Fibroblast of the aortic adventitia (primary cell): ENCODE measurements around the gene ANKRD11. TPM values are rescaled to one million over a fixed set of nuclear protein-coding genes. Genes with fewer than 3 reads are reported as not detected.

ENCODE experiments used
- DNase-seq: peaks from one replicate; pipeline ENCODE4 v3.0.0-alpha.2; 2010; ENCODE audit warnings: low read depth
- H3K4me3 ChIP-seq: 2 replicates; pipeline ENCODE4 v1.5.1; 2011; ENCODE audit warnings: low read depth, mild to moderate bottlenecking, control low read depth, low read length, moderate library complexity
- CTCF ChIP-seq: IDR thresholded peaks from 2 replicates; pipeline ENCODE4 v1.5.1; 2011; ENCODE audit warnings: mild to moderate bottlenecking, low read length, control low read depth, inconsistent platforms; ENCODE audit not compliant: insufficient read depth
- total RNA-seq: library from RNA; depleted of rRNA; stranded (reverse); fragments of >200 nt; gene quantifications from 2 replicates; pipeline ENCODE4 v1.2.3, GENCODE V29; 2012; ENCODE audit warnings: low replicate concordance

The ANKRD11 gene
- total RNA-seq, 1 donor = 78.9 TPM

- H3K4me3 ChIP-seq = no peak overlapping the region
- DNase-seq = peak; percentile 64
- peak; percentile 93 for TF ChIP-seq CTCF
Observed at GRCh38 chr16:89289428-89290395, 200.6 kb downstream of the ANKRD11 start.

- no peak overlapping the region for H3K4me3 ChIP-seq
- DNase-seq = no peak
- no peak for TF ChIP-seq CTCF
Observed at GRCh38 chr16:89288966-89289365, 201.4 kb downstream of the ANKRD11 start.

- DNase-seq = no peak
- TF ChIP-seq CTCF = no peak
- no peak overlapping the region for H3K4me3 ChIP-seq
Observed at GRCh38 chr16:89288577-89288844, 201.8 kb downstream of the ANKRD11 start.

- DNase-seq = no peak
- TF ChIP-seq CTCF = no peak
Observed at GRCh38 chr16:89287777-89288576, 202.4 kb downstream of the ANKRD11 start.

GRCh38 chr16:89286096-89286495, 204.3 kb downstream of the ANKRD11 start:
- H3K4me3 ChIP-seq = no peak overlapping the region
- TF ChIP-seq CTCF = no peak
- no peak for DNase-seq

More at GRCh38 chr16:89287777-89288576, 202.4 kb downstream of the ANKRD11 start:
- no peak overlapping the region for H3K4me3 ChIP-seq

GRCh38 chr16:89285381-89285780, 205.0 kb downstream of the ANKRD11 start:
- H3K4me3 ChIP-seq = no peak overlapping the region
- TF ChIP-seq CTCF = no peak
- no peak for DNase-seq
